A204.1 (cell line): ENCODE results near the gene FOXN3.

Experiments
- FAIRE-seq: peaks from 2 replicates; lab custom pipeline; 2012; peaks lifted over from hg19 to GRCh38; lab: Jason Lieb, UNC

The FOXN3 gene

GRCh38 chr14:89382901-89383845 is 33.9 kb downstream of the FOXN3 start:
- FAIRE-seq, result no peak

DNA sequence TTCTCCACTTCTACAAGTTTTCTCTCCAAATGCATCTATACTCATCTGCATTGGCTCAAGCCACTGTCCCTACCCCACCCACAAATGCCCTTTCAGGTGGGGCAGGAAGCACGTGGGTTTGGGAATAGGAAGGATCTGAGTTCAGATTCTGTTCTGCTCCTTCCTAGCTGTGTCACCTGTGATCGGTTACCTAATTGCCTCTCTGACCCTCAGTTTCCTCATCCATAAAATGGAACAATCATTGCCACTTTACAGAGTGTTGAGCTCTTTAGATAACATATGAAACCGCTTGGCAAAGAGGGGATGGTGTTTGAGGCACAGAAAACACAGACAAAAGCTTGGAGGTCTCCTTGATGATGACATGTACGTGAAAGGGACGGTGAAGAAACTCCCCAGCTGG is 34.5 kb downstream of the FOXN3 start:
- no peak for FAIRE-seq

- FAIRE-seq, result no peak
Observed at GRCh38 chr14:89379891-89380820, 36.9 kb downstream of the FOXN3 start.

- FAIRE-seq, result no peak
Observed at GRCh38 chr14:89379006-89379405, 38.0 kb downstream of the FOXN3 start.

DNA sequence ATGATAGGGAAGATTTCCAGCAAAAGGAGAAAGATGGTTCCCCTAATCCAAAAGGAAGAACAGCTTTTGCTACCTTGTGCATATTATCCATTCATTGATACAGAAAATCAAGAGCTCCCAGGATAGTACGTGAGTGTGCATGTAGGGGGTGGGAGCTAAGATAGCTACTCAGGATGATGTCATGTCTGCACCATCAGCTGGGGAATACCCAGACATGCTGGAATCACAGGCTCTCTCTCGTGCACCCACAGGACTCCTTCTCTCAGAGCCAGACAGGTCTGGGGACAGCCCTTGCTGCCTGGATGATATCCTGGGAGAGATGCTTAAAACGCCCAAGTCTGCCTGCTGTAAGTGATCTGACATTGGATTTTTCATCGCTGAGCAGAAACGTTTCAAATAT is 38.9 kb downstream of the FOXN3 start:
- FAIRE-seq, result no peak

GRCh38 chr14:89377544-89377943 is 39.5 kb downstream of the FOXN3 start:
- FAIRE-seq, result no peak

- FAIRE-seq, result no peak
Observed at GRCh38 chr14:89374908-89375307, 42.1 kb downstream of the FOXN3 start.

GRCh38 chr14:89373185-89373584 is 43.8 kb downstream of the FOXN3 start:
- no peak for FAIRE-seq

- FAIRE-seq, result no peak
Observed at GRCh38 chr14:89372512-89372883, 44.5 kb downstream of the FOXN3 start.

DNA sequence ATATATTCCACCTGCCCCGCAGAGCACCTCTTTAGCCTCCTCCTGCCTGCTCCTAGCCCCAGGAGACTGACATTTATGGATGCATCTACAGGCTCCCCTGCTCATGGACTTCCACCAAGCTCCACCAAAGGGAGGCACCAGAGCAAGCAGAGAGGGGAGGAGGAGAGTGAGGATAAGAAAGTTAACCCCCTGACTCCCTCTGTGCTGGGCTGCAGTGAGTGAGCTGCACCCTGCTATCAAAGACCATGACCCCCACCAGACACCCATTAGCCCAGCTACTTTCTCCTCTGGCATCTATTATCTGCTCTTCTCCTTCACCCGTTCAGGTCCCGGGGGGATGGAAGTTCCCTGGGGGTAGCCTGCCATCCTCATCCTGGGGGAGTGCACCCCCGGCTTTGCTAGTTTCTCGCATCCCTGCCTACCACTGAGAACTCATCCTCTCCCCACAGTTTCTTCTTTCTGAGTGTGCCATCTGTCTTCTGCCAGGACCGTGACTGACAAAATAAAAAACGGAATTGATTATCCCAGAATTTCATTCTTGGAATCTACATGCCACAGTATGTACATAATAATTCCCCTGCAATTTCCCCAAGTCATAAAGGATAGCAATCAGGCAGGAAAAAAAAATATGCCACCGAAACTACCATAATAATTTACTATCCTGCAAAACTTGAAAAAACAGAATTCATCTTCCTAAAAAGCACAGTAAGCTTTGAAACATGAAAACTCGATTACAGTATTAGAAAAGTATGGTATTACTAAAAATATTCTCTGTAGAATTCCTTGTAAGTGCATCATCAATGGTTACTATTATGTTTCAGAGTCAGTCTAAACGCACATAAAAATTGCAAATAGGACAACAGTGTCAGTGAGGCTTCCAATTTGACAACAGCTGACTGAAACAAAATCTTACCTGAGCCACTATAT is 45.2 kb downstream of the FOXN3 start:
- FAIRE-seq, result no peak

GRCh38 chr14:89370781-89371180 is 46.3 kb downstream of the FOXN3 start:
- FAIRE-seq, result no peak

- no peak for FAIRE-seq
Observed at GRCh38 chr14:89370381-89370780, 46.7 kb downstream of the FOXN3 start.

GRCh38 chr14:89369656-89370055 is 47.4 kb downstream of the FOXN3 start:
- FAIRE-seq, result no peak

- FAIRE-seq, result no peak
Observed at GRCh38 chr14:89368490-89369477, 48.2 kb downstream of the FOXN3 start.

DNA sequence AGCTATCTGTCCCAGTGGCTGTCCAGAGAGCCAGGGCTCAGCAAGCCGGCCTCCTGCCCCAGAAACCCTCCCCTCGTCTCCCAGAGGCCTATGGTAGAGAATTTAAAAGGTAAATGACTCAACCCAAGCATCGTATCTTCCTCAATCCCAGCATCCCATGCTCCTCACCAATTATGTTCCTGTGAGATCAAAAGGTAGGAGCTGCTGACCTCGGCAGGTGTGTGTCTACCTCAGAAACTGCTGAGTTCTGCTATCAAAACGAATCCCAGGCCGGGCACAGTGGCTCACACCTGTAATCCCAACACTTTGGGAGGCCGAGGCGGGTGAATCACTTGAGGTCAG is 49.3 kb downstream of the FOXN3 start:
- FAIRE-seq, result no peak

GRCh38 chr14:89366864-89367778 is 49.9 kb downstream of the FOXN3 start:
- FAIRE-seq, result no peak

- no peak for FAIRE-seq
Observed at GRCh38 chr14:89365061-89365801, 51.8 kb downstream of the FOXN3 start.

DNA sequence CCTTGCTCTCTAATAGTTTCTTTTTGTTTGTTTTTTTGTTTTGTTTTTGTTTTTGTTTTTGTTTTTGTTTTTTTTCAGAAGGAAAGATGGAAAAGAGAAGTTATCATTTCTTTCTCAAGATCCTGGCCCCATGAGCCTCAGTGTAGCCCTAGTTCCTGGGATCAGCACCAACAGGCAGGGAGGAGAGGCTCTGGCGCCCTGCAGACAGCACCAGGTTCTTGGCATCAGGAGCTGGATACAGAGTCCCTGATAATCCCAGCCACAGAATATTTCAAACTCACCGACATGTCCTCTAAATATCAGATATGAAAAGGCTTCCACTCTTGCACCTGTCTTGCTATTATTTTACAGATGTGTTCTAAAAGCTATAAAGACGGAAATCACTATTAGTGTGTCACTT is 52.7 kb downstream of the FOXN3 start:
- no peak for FAIRE-seq

DNA sequence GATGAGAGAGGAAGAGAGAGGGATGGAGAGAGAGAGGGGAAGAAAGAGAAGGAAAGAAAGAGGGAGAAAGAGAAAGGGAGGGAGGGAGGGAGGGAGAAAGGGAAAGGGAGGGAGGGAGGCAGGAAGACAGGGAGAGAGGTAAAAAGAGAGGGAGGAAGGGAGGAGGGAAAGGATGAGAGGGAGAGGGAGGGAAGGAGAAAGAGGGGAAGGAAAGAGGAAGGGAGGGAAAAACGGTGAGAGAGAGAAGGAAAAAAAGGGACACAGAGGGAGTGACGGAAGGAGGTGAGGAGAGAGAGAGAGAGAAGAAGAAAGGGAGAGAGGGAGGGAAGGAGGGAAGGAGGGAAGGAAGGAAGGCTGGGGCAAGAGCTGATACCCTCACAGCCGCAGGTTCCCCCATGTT is 56.8 kb downstream of the FOXN3 start:
- FAIRE-seq, result no peak
